ENCODE results near the gene IGF2R.

IGF2R gene

DNA sequence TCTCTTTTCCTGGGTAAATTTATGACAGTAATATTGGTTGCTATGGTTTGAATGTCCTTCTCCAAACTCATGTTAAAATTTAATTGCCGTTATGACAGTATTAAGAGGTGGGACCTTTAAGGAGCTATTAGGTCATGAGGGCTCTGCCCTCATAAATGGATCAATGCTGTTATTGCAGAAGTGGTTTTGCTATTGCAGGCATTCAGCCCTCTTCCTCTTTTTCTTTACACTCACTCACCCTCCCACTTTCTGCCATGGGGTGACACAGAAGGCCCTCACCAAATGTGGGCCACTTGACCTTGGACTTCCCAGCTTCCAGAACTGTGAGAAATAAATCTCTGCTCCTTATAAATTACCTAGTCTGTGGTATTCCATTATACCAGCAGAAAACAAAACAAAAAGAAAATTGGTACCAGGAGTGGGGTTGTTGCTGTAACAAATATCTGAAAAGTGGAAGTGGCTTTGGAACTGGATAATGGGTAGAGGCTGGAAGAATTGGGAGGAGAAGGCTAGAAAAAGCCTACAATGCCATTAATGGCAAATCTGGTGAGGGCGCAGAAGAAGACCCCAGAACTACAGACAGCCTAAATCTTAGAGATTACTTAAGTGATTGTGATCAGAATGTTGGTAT is 24.8 kb upstream of the IGF2R start:
- Mint-ChIP-seq H3K27me3 (peaks cover 12% of the 10 kb centered on the region), H3K4me1 (ENCODE audit: low read depth) (peaks cover 8% of the 10 kb centered on the region), H3K4me3 (no peak overlapping the region), H3K36me3 (ENCODE audit: low read depth) (peaks cover 3% of the 10 kb centered on the region), H3K27ac (no peak overlapping the region), H3K9me3 (peaks cover 9% of the 10 kb centered on the region)

DNA sequence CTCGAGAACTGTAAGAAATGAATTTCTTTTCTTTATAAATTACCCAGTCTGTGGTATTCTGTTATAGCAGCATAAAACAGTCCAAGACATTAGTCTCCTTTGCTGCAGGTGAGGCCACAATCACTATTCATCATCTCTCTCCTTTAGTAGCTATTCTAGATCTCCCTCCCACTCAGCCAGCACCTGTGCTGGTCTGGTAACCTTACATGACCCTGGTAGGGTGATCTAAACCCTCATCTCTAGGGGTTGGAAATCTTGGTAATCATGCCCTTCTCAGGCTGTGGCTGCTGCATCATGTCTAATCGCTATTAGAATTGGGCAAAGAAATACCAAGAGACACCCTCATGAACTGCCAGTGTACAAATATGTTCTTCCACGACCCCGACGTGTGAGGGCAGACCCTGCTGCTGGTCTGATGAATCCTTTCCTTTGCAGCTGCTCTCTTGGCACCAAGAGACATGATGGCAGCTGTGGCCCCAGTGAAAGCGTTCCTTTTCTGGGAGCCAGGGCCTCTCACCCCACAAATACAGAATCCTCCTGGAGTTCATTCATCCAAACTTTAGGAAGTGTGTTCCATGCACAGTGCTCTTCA is 23.0 kb upstream of the IGF2R start:
- Mint-ChIP-seq H3K27me3 (peaks cover 12% of the 10 kb centered on the region), H3K36me3 (ENCODE audit: low read depth) (peaks cover 3% of the 10 kb centered on the region), H3K9me3 (peaks cover 9% of the 10 kb centered on the region), H3K4me3 (no peak overlapping the region), H3K27ac (no peak overlapping the region), H3K4me1 (ENCODE audit: low read depth) (peaks cover 8% of the 10 kb centered on the region)

GRCh38 chr6:159946912-159947311 is 22.0 kb upstream of the IGF2R start:
- H3K27ac Mint-ChIP-seq: no peak overlapping the region
- H3K9me3 Mint-ChIP-seq: peaks cover 9% of the 10 kb centered on the region

DNA sequence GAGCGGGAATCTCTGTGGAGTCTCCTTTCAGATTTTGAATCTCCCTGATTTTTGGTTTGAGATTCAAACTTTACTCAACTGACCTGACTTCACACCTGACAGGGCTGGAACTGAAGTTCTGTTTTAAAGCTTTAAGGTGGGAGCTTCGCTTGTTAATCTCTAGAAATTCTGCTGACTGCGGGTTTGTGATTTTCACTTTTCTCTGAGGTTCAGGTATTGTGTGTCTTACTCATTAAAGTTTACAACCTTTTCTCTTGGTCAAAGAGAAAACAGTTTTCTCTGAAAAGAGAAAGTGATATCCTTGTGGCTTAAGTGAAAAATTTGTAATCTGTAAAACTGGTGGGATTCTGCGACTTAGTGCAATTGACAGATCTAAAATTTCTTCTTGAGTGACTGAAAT is 20.7 kb upstream of the IGF2R start:
- Mint-ChIP-seq H3K36me3 (ENCODE audit: low read depth) (peaks cover 3% of the 10 kb centered on the region), H3K27me3 (peaks cover 3% of the 10 kb centered on the region), H3K9me3 (peaks cover 9% of the 10 kb centered on the region), H3K4me3 (no peak overlapping the region), H3K27ac (no peak overlapping the region), H3K4me1 (ENCODE audit: low read depth) (peaks cover 3% of the 10 kb centered on the region)

More at GRCh38 chr6:159946912-159947311, 22.0 kb upstream of the IGF2R start:
- Mint-ChIP-seq H3K36me3 (ENCODE audit: low read depth) (peaks cover 3% of the 10 kb centered on the region), H3K4me1 (ENCODE audit: low read depth) (peaks cover 3% of the 10 kb centered on the region), H3K27me3 (peaks cover 12% of the 10 kb centered on the region), H3K4me3 (no peak overlapping the region)

GRCh38 chr6:159951772-159952171 is 17.1 kb upstream of the IGF2R start:
- H3K9me3 Mint-ChIP-seq: no peaks in the 10 kb centered on the region
- H3K27me3 Mint-ChIP-seq: no peaks in the 10 kb centered on the region
- peaks cover 12% of the 10 kb centered on the region for H3K4me1 Mint-ChIP-seq (ENCODE audit: low read depth)
- H3K27ac Mint-ChIP-seq: no peak overlapping the region
- no peak overlapping the region for H3K4me3 Mint-ChIP-seq
- no peaks in the 10 kb centered on the region for H3K36me3 Mint-ChIP-seq (ENCODE audit: low read depth)

DNA sequence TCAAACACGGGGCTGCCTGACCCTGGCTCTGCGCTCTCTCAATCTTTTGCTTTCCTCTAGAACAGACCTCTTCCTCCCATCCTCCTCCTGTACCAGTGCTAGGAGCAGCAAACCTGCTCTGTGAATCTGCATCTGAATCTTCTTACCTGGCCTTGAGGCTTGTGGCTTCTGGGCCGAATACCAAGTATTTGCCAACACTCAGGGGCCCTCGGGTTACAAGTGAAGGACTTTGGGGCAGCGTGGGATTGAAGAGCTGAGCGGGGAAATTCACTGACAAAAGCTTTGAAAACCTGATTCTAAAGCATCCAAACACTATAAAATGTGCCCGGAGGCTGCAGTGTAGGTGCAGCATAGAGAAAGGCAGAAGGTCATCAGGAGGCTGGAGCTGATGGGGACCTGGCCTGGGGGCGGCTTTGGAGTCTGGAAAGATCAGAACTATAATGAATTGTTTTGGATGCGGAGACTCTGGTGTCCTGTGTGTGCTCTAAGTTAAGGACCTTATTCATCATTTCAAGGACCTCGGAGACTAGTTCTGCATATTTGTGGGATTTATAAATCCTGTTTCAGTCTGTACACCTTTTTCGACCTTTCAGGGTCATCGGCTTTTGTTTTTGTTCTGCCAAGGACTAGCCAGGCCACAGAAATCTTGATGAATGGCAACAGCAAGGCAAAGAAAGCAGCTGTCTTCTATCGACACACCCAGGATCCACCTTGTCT is 16.4 kb upstream of the IGF2R start:
- no peaks in the 10 kb centered on the region for H3K36me3 Mint-ChIP-seq (ENCODE audit: low read depth)
- H3K4me1 Mint-ChIP-seq (ENCODE audit: low read depth): peaks cover 12% of the 10 kb centered on the region
- H3K27me3 Mint-ChIP-seq: no peaks in the 10 kb centered on the region

GRCh38 chr6:159953091-159953601 is 15.7 kb upstream of the IGF2R start:
- Mint-ChIP-seq H3K27me3 (no peaks in the 10 kb centered on the region), H3K36me3 (ENCODE audit: low read depth) (no peaks in the 10 kb centered on the region), H3K27ac (no peak overlapping the region), H3K4me1 (ENCODE audit: low read depth) (peaks cover 12% of the 10 kb centered on the region), H3K4me3 (no peak overlapping the region), H3K9me3 (no peaks in the 10 kb centered on the region)

More for the DNA sequence above, 16.4 kb upstream of the IGF2R start:
- Mint-ChIP-seq H3K4me3 (no peak overlapping the region), H3K9me3 (no peaks in the 10 kb centered on the region), H3K27ac (no peak overlapping the region)

- no peaks in the 10 kb centered on the region for H3K36me3 Mint-ChIP-seq (ENCODE audit: low read depth)
- H3K27me3 Mint-ChIP-seq: no peaks in the 10 kb centered on the region
- no peak overlapping the region for H3K27ac Mint-ChIP-seq
- H3K4me1 Mint-ChIP-seq (ENCODE audit: low read depth): peaks cover 24% of the 10 kb centered on the region
- H3K4me3 Mint-ChIP-seq: no peak overlapping the region
- H3K9me3 Mint-ChIP-seq: no peaks in the 10 kb centered on the region
Observed at GRCh38 chr6:159955945-159956361, 12.9 kb upstream of the IGF2R start.

DNA sequence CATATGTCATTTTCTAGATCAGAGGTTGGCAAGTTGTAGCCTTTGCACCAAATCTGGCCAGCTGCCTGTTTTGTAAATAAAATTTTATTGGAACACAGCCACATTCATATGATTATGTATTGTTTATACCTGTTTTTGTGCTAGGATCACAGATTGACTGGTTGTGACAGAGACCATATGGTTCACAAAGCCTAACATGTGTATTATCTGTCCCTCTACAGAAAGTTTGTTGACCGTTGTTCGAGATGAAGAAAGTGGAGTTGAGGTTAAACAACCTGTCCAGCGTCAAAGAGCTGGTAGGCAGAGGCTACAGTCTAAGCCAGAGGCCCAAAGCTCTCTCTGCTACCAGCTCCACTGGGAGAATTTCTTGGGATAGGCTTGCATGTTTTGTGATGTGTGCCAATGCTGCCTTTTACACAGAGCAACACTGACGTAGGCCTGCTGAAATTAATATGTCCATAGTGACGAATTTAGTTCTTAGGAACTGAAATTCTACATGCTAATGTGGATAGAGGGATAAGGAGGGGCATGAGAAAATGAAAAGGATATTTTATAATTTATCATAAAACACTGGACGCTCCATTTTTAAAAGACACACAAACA is 11.7 kb upstream of the IGF2R start:
- no peaks in the 10 kb centered on the region for H3K27me3 Mint-ChIP-seq

DNA sequence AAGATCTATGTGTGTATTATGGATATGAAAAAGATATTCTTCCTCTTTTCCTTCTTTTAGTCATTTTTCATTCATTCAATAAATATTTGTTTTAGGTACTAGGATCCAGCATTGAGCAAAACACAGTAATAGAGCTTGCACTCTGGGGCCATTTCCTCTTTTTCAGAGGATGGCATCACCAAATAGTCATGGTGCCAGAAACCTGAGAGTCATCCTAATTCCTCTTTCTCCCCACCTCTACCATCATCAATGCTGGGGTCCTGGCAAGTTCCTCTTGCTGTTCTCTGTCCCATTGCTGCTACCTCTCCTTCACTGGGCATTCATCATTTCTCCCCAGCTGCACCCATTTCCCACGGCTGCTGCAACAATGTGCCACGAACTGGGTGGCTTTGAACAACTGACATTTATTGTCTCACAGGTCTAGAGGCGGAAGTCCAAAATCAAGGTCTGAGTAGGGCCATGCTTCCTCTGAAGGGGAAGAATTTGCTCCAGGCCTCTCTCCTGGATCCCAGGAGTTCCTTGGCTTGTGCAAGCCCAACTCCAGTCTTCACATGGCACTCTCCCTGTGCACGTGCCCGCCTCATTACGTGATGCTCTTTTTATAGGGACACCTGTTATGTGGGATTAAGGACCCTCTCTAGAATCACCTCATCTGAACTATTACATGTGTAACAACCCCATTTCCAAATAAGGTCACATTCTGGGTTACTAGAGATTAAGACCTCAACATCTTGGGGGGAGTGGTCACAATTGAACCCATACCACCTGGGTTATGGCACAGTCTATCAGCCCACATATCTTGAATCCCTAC is 9.5 kb upstream of the IGF2R start:
- H3K9me3 Mint-ChIP-seq: no peaks in the 10 kb centered on the region

More for the DNA sequence above, 11.7 kb upstream of the IGF2R start:
- no peaks in the 10 kb centered on the region for H3K9me3 Mint-ChIP-seq
- H3K4me3 Mint-ChIP-seq: no peak overlapping the region
- no peaks in the 10 kb centered on the region for H3K36me3 Mint-ChIP-seq (ENCODE audit: low read depth)
- peaks cover 29% of the 10 kb centered on the region for H3K4me1 Mint-ChIP-seq (ENCODE audit: low read depth)
- no peak overlapping the region for H3K27ac Mint-ChIP-seq

GRCh38 chr6:159959976-159960384 is 8.9 kb upstream of the IGF2R start:
- Mint-ChIP-seq H3K27me3 (no peaks in the 10 kb centered on the region), H3K4me1 (ENCODE audit: low read depth) (peaks cover 27% of the 10 kb centered on the region), H3K36me3 (ENCODE audit: low read depth) (no peaks in the 10 kb centered on the region), H3K27ac (peak overlapping the region; percentile 61), H3K9me3 (no peaks in the 10 kb centered on the region), H3K4me3 (no peak overlapping the region)

More for the DNA sequence above, 9.5 kb upstream of the IGF2R start:
- H3K36me3 Mint-ChIP-seq (ENCODE audit: low read depth): no peaks in the 10 kb centered on the region
- H3K4me3 Mint-ChIP-seq: no peak overlapping the region
- peak overlapping the region; percentile 69 for H3K27ac Mint-ChIP-seq
- H3K27me3 Mint-ChIP-seq: no peaks in the 10 kb centered on the region
- peaks cover 27% of the 10 kb centered on the region for H3K4me1 Mint-ChIP-seq (ENCODE audit: low read depth)

DNA sequence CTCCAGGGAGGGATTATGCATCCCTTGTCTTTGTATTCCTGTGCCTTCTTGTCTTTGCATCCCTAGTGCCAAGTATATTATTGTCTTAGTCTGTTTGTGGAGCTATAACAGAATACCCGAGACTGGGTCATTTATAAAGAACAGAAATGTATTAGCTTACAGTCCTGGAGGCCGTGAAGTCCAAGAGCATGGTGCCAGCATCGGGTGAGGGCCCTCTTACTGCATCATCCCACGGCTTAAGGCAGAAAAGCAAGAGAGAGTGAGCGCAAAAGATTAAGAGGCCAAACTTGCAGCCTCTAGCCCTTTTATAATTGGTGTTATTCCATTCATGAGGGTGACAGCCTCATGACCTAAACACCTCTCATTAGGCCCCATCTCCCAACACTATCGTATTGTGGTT is 8.4 kb upstream of the IGF2R start:
- Mint-ChIP-seq H3K27me3 (no peaks in the 10 kb centered on the region), H3K4me1 (ENCODE audit: low read depth) (peaks cover 27% of the 10 kb centered on the region)

GRCh38 chr6:159961528-159961927 is 7.4 kb upstream of the IGF2R start:
- Mint-ChIP-seq H3K36me3 (ENCODE audit: low read depth) (no peaks in the 10 kb centered on the region), H3K4me3 (no peak overlapping the region), H3K27ac (peak overlapping the region; percentile 50), H3K27me3 (no peaks in the 10 kb centered on the region), H3K4me1 (ENCODE audit: low read depth) (peaks cover 18% of the 10 kb centered on the region), H3K9me3 (no peaks in the 10 kb centered on the region)

More for the DNA sequence above, 8.4 kb upstream of the IGF2R start:
- no peak overlapping the region for H3K4me3 Mint-ChIP-seq
- no peak overlapping the region for H3K27ac Mint-ChIP-seq
- no peaks in the 10 kb centered on the region for H3K36me3 Mint-ChIP-seq (ENCODE audit: low read depth)
- H3K9me3 Mint-ChIP-seq: no peaks in the 10 kb centered on the region

DNA sequence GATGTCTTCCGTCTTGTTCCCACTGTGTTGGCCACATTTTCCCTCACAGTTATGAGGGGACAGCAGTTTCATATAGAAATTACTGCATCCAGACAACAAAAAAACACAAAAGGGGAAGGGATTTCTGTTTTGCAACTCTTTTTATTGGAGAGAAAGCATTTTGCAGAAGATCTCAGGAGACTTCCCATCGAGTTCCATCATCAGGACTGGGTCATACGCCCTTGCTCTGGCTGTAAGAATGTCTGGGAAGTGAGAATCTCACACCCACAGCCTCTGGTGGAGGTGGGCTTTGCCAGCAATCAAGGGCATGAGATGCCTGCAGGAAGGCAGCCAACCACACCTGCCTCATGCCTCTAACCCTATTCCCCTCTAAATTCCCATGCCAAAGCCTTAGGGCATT is 5.8 kb upstream of the IGF2R start:
- peaks cover 23% of the 10 kb centered on the region for H3K4me1 Mint-ChIP-seq (ENCODE audit: low read depth)

More for the DNA sequence above, 5.8 kb upstream of the IGF2R start:
- no peak overlapping the region for H3K27ac Mint-ChIP-seq
- H3K36me3 Mint-ChIP-seq (ENCODE audit: low read depth): no peaks in the 10 kb centered on the region
- H3K4me3 Mint-ChIP-seq: no peak overlapping the region
- H3K27me3 Mint-ChIP-seq: no peaks in the 10 kb centered on the region
- no peaks in the 10 kb centered on the region for H3K9me3 Mint-ChIP-seq
